OCI-LY1 (cell line): ENCODE measurements around the gene CFAP91.

Experiments used
- H2AFZ ChIP-seq: fragments of 200-600 bp; sonication (generic), shearing (Covaris generic); 2 replicates; pipeline ENCODE4 v1.6.0; 2014; ENCODE audit warnings: antibody characterized with exemption, mild to moderate bottlenecking, low read length
- H3F3A ChIP-seq: fragments of 200-600 bp; sonication (generic), shearing (Covaris generic); 2 replicates; pipeline ENCODE4 v1.6.0; 2014; ENCODE audit warnings: mild to moderate bottlenecking, antibody characterized with exemption, low read length, moderate library complexity; ENCODE audit not compliant: insufficient read depth
- H3K27ac ChIP-seq: fragments of 200-600 bp; sonication (generic); 2 replicates; pipeline ENCODE4 v1.5.1; 2014; ENCODE audit warnings: low read length, mixed run types, mild to moderate bottlenecking, low read depth; ENCODE audit not compliant: poor library complexity, severe bottlenecking
- H3K27me3 ChIP-seq: fragments of 200-600 bp; sonication (generic); 2 replicates; pipeline ENCODE4 v1.6.0; 2014; ENCODE audit warnings: antibody characterized with exemption, mild to moderate bottlenecking, low read length, moderate library complexity; ENCODE audit not compliant: insufficient read depth
- H3K36me3 ChIP-seq: fragments of 200-600 bp; sonication (generic); 2 replicates; pipeline ENCODE4 v1.6.1; 2014; ENCODE audit warnings: mild to moderate bottlenecking, antibody characterized with exemption, low read length, moderate library complexity, mixed read lengths; ENCODE audit not compliant: insufficient read depth
- H3K4me1 ChIP-seq: fragments of 200-600 bp; sonication (generic); 2 replicates; pipeline ENCODE4 v1.5.1; 2014; ENCODE audit warnings: mild to moderate bottlenecking, low read length, moderate library complexity; ENCODE audit not compliant: insufficient read depth, severe bottlenecking
- H3K4me2 ChIP-seq: fragments of 200-600 bp; sonication (generic), shearing (Covaris generic); 2 replicates; pipeline ENCODE4 v1.6.1; 2014; ENCODE audit warnings: low read length
- H3K4me3 ChIP-seq: fragments of 200-600 bp; sonication (generic); 2 replicates; pipeline ENCODE4 v1.5.1; 2014; ENCODE audit warnings: low read length, low read depth, mild to moderate bottlenecking, mixed read lengths; ENCODE audit not compliant: poor library complexity, severe bottlenecking
- H3K79me2 ChIP-seq: fragments of 200-600 bp; shearing (Covaris generic); 2 replicates; pipeline ENCODE4 v1.6.1; 2016; ENCODE audit warnings: mixed run types, low read length, mixed read lengths; ENCODE audit not compliant: insufficient read depth
- H3K9ac ChIP-seq: fragments of 200-600 bp; sonication (generic), shearing (Covaris generic); 2 replicates; pipeline ENCODE4 v1.6.1; 2014; ENCODE audit warnings: mild to moderate bottlenecking, low read length, mixed read lengths
- H3K9me2 ChIP-seq: fragments of 200-600 bp; sonication (generic), shearing (Covaris generic); 2 replicates; pipeline ENCODE4 v1.6.1; 2014; ENCODE audit warnings: low read depth, mild to moderate bottlenecking, low read length, mixed read lengths
- H3K9me3 ChIP-seq: fragments of 200-600 bp; shearing (Covaris generic); 2 replicates; pipeline ENCODE4 v1.6.1; 2014; ENCODE audit warnings: low read length, mixed read lengths
- H4K20me1 ChIP-seq: fragments of 200-600 bp; sonication (generic), shearing (Covaris generic); 2 replicates; pipeline ENCODE4 v1.6.0; 2016; ENCODE audit warnings: mild to moderate bottlenecking, low read length; ENCODE audit not compliant: insufficient read depth
- EZH2 ChIP-seq: fragments of 200-600 bp; sonication (generic), shearing (Covaris generic); IDR thresholded peaks from 2 replicates; pipeline ENCODE4 v1.8.0; 2017; ENCODE audit warnings: borderline replicate concordance, mixed run types, mild to moderate bottlenecking, antibody characterized with exemption, low read length, moderate library complexity, mixed read lengths
- TF ChIP-seq, protein P1 (sequence below): fragments of 200-600 bp; sonication (generic), shearing (Covaris generic); IDR thresholded peaks from 2 replicates; pipeline ENCODE4 v1.5.1; 2017; ENCODE audit warnings: mild to moderate bottlenecking, antibody characterized with exemption, low read length, moderate library complexity, mixed read lengths

Gene CFAP91

GRCh38 chr3:119746423-119746822 lies 43.6 kb downstream of the CFAP91 start:
- H3K79me2 ChIP-seq, result no peaks in the 10 kb centered on the region
- H3K9me2 ChIP-seq, result no peaks in the 10 kb centered on the region
- no peak overlapping the region for H3K4me3 ChIP-seq
- H3K4me2 ChIP-seq, result no peak overlapping the region
- no peaks in the 10 kb centered on the region for H3K9me3 ChIP-seq
- H2AFZ ChIP-seq, result no peak overlapping the region
- H3K36me3 ChIP-seq, result no peaks in the 10 kb centered on the region
- H3K9ac ChIP-seq, result no peak overlapping the region
- no peak overlapping the region for H3K27ac ChIP-seq
- no peaks in the 10 kb centered on the region for H4K20me1 ChIP-seq
- no peaks in the 10 kb centered on the region for H3K27me3 ChIP-seq
- H3K4me1 ChIP-seq, result no peaks in the 10 kb centered on the region
- no peaks in the 10 kb centered on the region for H3F3A ChIP-seq
- TF ChIP-seq, protein P1, sequence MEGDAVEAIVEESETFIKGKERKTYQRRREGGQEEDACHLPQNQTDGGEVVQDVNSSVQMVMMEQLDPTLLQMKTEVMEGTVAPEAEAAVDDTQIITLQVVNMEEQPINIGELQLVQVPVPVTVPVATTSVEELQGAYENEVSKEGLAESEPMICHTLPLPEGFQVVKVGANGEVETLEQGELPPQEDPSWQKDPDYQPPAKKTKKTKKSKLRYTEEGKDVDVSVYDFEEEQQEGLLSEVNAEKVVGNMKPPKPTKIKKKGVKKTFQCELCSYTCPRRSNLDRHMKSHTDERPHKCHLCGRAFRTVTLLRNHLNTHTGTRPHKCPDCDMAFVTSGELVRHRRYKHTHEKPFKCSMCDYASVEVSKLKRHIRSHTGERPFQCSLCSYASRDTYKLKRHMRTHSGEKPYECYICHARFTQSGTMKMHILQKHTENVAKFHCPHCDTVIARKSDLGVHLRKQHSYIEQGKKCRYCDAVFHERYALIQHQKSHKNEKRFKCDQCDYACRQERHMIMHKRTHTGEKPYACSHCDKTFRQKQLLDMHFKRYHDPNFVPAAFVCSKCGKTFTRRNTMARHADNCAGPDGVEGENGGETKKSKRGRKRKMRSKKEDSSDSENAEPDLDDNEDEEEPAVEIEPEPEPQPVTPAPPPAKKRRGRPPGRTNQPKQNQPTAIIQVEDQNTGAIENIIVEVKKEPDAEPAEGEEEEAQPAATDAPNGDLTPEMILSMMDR, result no peak
- no peak for TF ChIP-seq EZH2

- Histone ChIP-seq H3K79me2 (no peaks in the 10 kb centered on the region), H3K27me3 (no peaks in the 10 kb centered on the region)
- no peak for TF ChIP-seq EZH2
- TF ChIP-seq, protein P1, result no peak
These were observed 44.5 kb downstream of the CFAP91 start for GRCh38 chr3:119747357-119747756.

DNA sequence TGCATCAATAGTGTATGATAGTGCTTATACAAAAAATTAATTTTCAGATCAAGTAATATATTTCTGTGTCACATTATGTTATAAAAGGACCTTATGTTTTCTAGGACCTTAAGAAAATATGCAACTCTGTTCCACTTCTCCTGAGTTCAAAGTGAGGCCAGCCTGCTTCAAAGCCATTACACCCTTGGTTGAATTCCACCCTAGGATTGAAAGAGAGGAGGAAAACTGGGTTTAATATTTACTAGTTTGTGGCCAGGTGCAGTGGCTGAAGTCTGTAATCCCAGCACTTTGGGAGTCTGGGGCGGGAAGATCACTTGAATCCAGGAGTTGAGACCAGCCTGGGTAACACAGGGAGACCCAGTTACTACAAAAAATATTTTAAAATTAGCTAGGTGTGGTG lies 46.2 kb downstream of the CFAP91 start:
- H3K9me2 ChIP-seq, result no peaks in the 10 kb centered on the region
- H3K27ac ChIP-seq, result no peak overlapping the region
- no peaks in the 10 kb centered on the region for H4K20me1 ChIP-seq
- no peaks in the 10 kb centered on the region for H3K27me3 ChIP-seq
- H3K4me3 ChIP-seq, result no peak overlapping the region
- H2AFZ ChIP-seq, result no peak overlapping the region
- H3K79me2 ChIP-seq, result no peaks in the 10 kb centered on the region
- no peaks in the 10 kb centered on the region for H3K36me3 ChIP-seq
- H3K4me1 ChIP-seq, result no peaks in the 10 kb centered on the region
- TF ChIP-seq EZH2, result no peak
- TF ChIP-seq, protein P1, result no peak
- no peaks in the 10 kb centered on the region for H3F3A ChIP-seq
- H3K9ac ChIP-seq, result no peak overlapping the region
- no peaks in the 10 kb centered on the region for H3K9me3 ChIP-seq
- no peak overlapping the region for H3K4me2 ChIP-seq

More at GRCh38 chr3:119747357-119747756, 44.5 kb downstream of the CFAP91 start:
- H3K27ac ChIP-seq, result no peak overlapping the region
- H3K4me1 ChIP-seq, result no peaks in the 10 kb centered on the region
- no peak overlapping the region for H3K4me2 ChIP-seq
- H3K36me3 ChIP-seq, result no peaks in the 10 kb centered on the region
- H3K9me2 ChIP-seq, result no peaks in the 10 kb centered on the region
- no peak overlapping the region for H3K4me3 ChIP-seq
- H2AFZ ChIP-seq, result no peak overlapping the region
- H3K9me3 ChIP-seq, result no peaks in the 10 kb centered on the region
- no peak overlapping the region for H3K9ac ChIP-seq
- no peaks in the 10 kb centered on the region for H3F3A ChIP-seq
- H4K20me1 ChIP-seq, result no peaks in the 10 kb centered on the region
